ENCODE data around the gene SLC35F4.
"Not testable (repeated sequence)": the region's sequence is repeated elsewhere in the genome, so short reads cannot be mapped to it uniquely, and the experiment has no call there.

Gene SLC35F4

DNA sequence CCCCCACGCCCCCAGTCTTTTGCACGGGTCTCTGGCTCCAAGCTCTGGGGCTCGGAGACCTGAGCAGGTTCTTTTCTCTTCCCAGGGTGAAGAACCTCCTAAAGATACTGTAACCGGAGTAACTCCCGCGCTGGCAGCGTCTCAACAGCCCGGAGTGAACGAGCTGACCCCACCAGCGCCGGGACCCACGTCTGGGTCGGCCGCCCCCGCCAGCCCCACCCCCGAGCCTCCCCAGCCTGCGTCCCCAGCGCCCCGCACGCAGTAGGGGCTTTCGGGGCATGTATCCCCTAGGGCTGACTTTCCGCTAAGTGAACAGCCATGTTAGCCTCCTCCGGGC is 858 bp downstream of the SLC35F4 start:
- peaks cover 21% of the 10 kb centered on the region for H3K27me3 Mint-ChIP-seq
- H3K27ac Mint-ChIP-seq: no peak overlapping the region
- DNase-seq (no peak), ATAC-seq (no peak)
- no peak overlapping the region for H3K4me3 Mint-ChIP-seq
- H3K4me1 Mint-ChIP-seq: no peaks in the 10 kb centered on the region
- no peaks in the 10 kb centered on the region for H3K9me3 Mint-ChIP-seq

- Mint-ChIP-seq H3K4me1 (no peaks in the 10 kb centered on the region), H3K27ac (no peak overlapping the region), H3K9me3 (no peaks in the 10 kb centered on the region), H3K27me3 (peaks cover 17% of the 10 kb centered on the region), H3K4me3 (no peak overlapping the region)
- ATAC-seq: no peak
- no peak for DNase-seq
These were observed 1.2 kb downstream of the SLC35F4 start for GRCh38 chr14:57864659-57865058.

DNA sequence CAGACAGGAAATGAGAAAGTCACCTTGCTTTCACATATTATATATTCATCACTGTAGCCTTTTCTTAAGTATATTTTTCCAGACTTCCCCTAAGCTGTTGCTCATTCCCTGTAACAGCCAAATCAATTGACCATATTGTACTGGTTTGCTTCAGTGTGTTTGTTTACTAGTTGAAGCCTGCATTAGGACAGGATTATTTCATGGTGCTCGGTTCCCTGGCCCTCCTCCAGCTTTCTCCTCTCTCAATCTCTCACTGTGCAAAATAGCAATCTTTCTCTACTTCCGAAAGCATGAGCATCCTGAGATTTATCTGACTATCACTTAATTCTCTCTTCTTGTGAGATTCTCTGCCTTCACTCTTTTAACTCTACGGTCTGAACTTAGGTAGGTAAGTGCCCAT is 2.4 kb downstream of the SLC35F4 start:
- Mint-ChIP-seq H3K4me1 (no peaks in the 10 kb centered on the region), H3K4me3 (no peak overlapping the region), H3K27ac (no peak overlapping the region), H3K9me3 (no peaks in the 10 kb centered on the region), H3K27me3 (peaks cover 16% of the 10 kb centered on the region)
- DNase-seq (no peak), ATAC-seq (no peak)

DNA sequence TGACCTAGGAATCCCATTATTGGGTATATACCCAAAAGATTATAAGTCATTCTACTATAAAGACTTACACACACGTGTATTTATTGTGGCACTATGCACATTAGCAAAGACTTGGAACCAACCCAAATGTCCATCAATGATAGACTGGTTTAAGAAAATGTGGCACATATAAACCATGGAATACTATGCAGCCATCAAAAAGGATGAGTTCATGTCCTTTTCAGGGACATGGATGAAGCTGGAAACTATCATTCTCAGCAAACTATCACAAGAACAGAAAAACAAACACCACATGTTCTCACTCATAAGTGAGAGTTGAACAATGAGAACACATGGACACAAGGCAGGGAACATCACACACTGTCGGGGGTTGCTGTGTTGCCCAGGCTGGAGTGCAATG is 10.2 kb downstream of the SLC35F4 start:
- H3K4me1 Mint-ChIP-seq, DNase-seq, ATAC-seq, H3K9me3 Mint-ChIP-seq, H3K4me3 Mint-ChIP-seq, H3K27ac Mint-ChIP-seq, H3K27me3 Mint-ChIP-seq: not testable (repeated sequence)

DNA sequence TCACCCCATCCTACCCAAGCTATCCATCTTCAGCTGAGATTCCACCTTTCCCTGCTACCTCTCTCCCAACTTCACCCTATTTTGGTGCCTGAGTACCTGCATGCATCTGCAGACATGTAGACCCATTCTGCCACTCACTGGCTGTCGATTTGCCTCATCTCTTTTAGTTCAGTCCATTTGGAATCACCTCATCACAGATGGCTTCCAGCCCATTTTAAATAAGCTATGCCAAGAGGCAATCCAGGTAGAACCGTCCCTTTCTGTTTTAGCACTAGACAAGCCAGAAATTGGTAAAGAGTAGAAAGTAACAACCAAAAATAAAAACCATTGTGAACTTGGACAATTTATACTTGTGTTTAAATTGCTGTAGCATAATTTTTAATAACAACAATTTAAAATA is 11.3 kb downstream of the SLC35F4 start:
- no peaks in the 10 kb centered on the region for H3K27me3 Mint-ChIP-seq
- ATAC-seq (no peak), DNase-seq (no peak)
- no peaks in the 10 kb centered on the region for H3K4me1 Mint-ChIP-seq
- H3K9me3 Mint-ChIP-seq: peaks cover 0 to 4% of the 10 kb centered on the region in 2 donors
- H3K27ac Mint-ChIP-seq: no peak overlapping the region
- no peak overlapping the region for H3K4me3 Mint-ChIP-seq

- ATAC-seq: no peak
- Mint-ChIP-seq H3K4me3 (no peak overlapping the region), H3K27ac (no peak overlapping the region), H3K4me1 (no peaks in the 10 kb centered on the region), H3K27me3 (no peaks in the 10 kb centered on the region), H3K9me3 (peaks cover 0 to 4% of the 10 kb centered on the region in 2 donors)
- no peak for DNase-seq
These were observed 14.5 kb downstream of the SLC35F4 start for GRCh38 chr14:57851354-57851753.

GRCh38 chr14:57848786-57849185 is 17.1 kb downstream of the SLC35F4 start:
- ATAC-seq: no peak
- H3K27me3 Mint-ChIP-seq: peaks cover 7% of the 10 kb centered on the region
- DNase-seq: no peak
- no peak overlapping the region for H3K4me3 Mint-ChIP-seq
- H3K27ac Mint-ChIP-seq: no peak overlapping the region
- no peaks in the 10 kb centered on the region for H3K4me1 Mint-ChIP-seq
- H3K9me3 Mint-ChIP-seq: no peaks in the 10 kb centered on the region

- no peaks in the 10 kb centered on the region for H3K9me3 Mint-ChIP-seq
- H3K4me1 Mint-ChIP-seq: no peaks in the 10 kb centered on the region
- ATAC-seq (no peak), DNase-seq (no peak)
- no peak overlapping the region for H3K4me3 Mint-ChIP-seq
- H3K27ac Mint-ChIP-seq: no peak overlapping the region
- peaks cover 7% of the 10 kb centered on the region for H3K27me3 Mint-ChIP-seq
These were observed 17.5 kb downstream of the SLC35F4 start for GRCh38 chr14:57848353-57848752.

GRCh38 chr14:57847706-57848105 is 18.2 kb downstream of the SLC35F4 start:
- ATAC-seq: no peak
- Mint-ChIP-seq H3K27me3 (peaks cover 7% of the 10 kb centered on the region), H3K4me1 (no peaks in the 10 kb centered on the region), H3K9me3 (no peaks in the 10 kb centered on the region), H3K27ac (no peak overlapping the region), H3K4me3 (no peak overlapping the region)
- no peak for DNase-seq

DNA sequence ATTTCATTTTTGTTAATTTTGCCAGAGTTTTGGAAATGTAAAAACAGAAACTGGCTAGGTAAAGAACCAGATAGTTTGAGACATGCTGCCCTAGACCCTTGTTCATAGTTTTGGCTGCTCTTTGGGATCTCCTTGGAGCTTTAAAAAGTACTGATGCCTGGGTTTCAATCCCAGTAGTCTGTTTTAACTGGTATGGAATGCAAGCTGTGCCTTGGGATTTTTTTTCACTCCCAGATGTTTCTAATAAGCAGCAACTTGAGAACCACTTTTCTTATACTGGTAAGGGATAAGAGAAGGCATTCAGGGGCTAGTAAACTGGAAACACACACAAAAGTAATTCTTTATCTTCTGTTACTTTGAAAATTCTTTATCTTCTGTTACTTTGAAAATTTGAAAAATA is 18.8 kb downstream of the SLC35F4 start:
- H3K27me3 Mint-ChIP-seq: peaks cover 7% of the 10 kb centered on the region
- H3K27ac Mint-ChIP-seq: no peak overlapping the region
- DNase-seq (no peak), ATAC-seq (no peak)
- no peaks in the 10 kb centered on the region for H3K9me3 Mint-ChIP-seq
- no peaks in the 10 kb centered on the region for H3K4me1 Mint-ChIP-seq
- no peak overlapping the region for H3K4me3 Mint-ChIP-seq

DNA sequence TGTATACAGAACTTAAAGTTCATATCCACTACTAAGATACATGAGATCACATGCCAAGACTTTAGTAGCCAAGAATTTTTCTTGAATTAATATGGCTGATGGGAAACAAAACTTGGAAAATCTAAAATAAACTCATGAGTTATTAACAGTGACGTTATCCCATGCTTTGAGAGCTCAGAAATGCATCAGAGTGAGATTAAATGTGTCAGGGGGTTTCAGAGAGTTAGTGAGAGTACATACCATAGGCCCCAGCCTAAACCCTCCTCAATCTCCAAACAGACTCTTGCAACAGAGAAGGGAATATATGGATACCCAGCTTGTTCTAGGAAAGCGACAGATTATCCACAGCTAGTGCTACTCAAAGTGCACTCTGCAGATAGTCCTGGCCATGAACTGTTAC is 19.3 kb downstream of the SLC35F4 start:
- DNase-seq: no peak
- H3K27ac Mint-ChIP-seq: no peak overlapping the region
- peaks cover 7% of the 10 kb centered on the region for H3K27me3 Mint-ChIP-seq
- ATAC-seq: no peak
- no peaks in the 10 kb centered on the region for H3K4me1 Mint-ChIP-seq
- H3K9me3 Mint-ChIP-seq: no peaks in the 10 kb centered on the region
- no peak overlapping the region for H3K4me3 Mint-ChIP-seq

GRCh38 chr14:57845802-57846531 is 19.9 kb downstream of the SLC35F4 start:
- Mint-ChIP-seq H3K9me3 (no peaks in the 10 kb centered on the region), H3K27me3 (peaks cover 7% of the 10 kb centered on the region), H3K4me3 (no peak overlapping the region), H3K27ac (no peak overlapping the region), H3K4me1 (no peaks in the 10 kb centered on the region)
- no peak for ATAC-seq
- no peak for DNase-seq

DNA sequence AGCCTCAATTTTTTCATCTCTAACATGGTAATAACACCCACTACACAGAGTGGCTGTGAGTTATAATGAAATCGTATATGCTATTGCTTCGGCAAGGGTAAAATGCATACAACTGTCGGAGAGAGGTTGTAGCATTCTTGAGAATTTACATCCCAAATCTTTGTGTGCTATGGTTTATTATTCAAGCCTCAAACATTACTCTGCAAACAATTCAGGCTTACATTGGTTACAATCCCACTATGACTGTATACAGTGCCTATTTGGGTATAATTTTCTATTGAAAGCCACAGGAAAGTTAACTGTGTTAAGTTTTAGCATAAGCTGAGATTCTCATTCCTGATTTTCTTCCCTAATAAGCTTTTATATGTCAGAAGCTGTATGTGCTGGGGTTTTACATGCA is 20.6 kb downstream of the SLC35F4 start:
- H3K4me3 Mint-ChIP-seq: no peak overlapping the region

DNA sequence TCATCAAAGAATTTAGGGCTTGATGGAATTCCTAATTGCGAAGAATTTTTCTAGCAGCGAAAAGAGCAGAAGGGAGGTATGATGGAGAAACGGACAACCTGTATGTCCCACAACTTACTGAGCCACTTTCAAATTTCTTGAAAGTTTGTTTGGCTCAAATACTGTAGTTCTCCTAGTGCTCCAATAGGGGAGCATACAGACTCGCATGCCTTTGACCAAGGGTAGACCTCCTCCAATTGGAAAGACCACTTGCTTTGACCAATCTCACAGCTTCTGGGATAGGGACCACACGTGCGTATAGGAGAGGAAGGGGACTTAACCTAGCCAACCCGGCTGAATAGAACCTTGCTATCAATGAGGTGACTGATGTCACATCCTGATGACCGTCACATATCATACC is 28.6 kb downstream of the SLC35F4 start:
- ATAC-seq (no peak), DNase-seq (no peak)
- no peak overlapping the region for H3K4me3 Mint-ChIP-seq
- H3K9me3 Mint-ChIP-seq: peaks cover 0 to 10% of the 10 kb centered on the region in 2 donors
- no peaks in the 10 kb centered on the region for H3K4me1 Mint-ChIP-seq
- no peak overlapping the region for H3K27ac Mint-ChIP-seq
- H3K27me3 Mint-ChIP-seq: peaks cover 7% of the 10 kb centered on the region

More for the DNA sequence above, 20.6 kb downstream of the SLC35F4 start:
- H3K27me3 Mint-ChIP-seq: peaks cover 7% of the 10 kb centered on the region
- no peak for DNase-seq
- no peaks in the 10 kb centered on the region for H3K4me1 Mint-ChIP-seq
- H3K27ac Mint-ChIP-seq: no peak overlapping the region
- no peak for ATAC-seq
- no peaks in the 10 kb centered on the region for H3K9me3 Mint-ChIP-seq

GRCh38 chr14:57835766-57836165 is 30.1 kb downstream of the SLC35F4 start:
- H3K27ac Mint-ChIP-seq: no peak overlapping the region
- DNase-seq (no peak), ATAC-seq (no peak)
- no peak overlapping the region for H3K4me3 Mint-ChIP-seq
- peaks cover 7% of the 10 kb centered on the region for H3K27me3 Mint-ChIP-seq
- no peaks in the 10 kb centered on the region for H3K4me1 Mint-ChIP-seq
- peaks cover 0 to 10% of the 10 kb centered on the region in 2 donors for H3K9me3 Mint-ChIP-seq

DNA sequence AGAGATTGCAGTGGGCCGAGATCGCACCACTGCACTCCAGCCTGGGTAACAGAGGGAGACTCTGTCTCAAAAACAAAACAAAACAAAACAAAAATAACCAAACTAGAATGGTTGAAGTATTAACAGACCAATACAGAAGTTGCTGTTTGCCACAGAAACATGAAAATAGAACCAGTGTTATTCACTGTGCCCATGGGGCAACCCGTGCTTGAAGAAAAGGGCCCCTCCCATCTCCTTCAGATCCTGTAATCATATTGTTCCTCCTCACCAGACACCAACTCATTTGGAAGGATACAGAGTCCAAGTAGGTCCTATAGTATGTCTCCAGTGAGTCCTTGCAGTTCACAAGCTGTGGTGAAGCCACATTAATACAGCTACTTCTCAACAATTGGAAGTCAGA is 30.9 kb downstream of the SLC35F4 start:
- no peaks in the 10 kb centered on the region for H3K4me1 Mint-ChIP-seq
- no peak for DNase-seq
- H3K27me3 Mint-ChIP-seq: peaks cover 7% of the 10 kb centered on the region
- ATAC-seq: no peak
- H3K27ac Mint-ChIP-seq: no peak overlapping the region
- peaks cover 0 to 10% of the 10 kb centered on the region in 2 donors for H3K9me3 Mint-ChIP-seq
- no peak overlapping the region for H3K4me3 Mint-ChIP-seq

DNA sequence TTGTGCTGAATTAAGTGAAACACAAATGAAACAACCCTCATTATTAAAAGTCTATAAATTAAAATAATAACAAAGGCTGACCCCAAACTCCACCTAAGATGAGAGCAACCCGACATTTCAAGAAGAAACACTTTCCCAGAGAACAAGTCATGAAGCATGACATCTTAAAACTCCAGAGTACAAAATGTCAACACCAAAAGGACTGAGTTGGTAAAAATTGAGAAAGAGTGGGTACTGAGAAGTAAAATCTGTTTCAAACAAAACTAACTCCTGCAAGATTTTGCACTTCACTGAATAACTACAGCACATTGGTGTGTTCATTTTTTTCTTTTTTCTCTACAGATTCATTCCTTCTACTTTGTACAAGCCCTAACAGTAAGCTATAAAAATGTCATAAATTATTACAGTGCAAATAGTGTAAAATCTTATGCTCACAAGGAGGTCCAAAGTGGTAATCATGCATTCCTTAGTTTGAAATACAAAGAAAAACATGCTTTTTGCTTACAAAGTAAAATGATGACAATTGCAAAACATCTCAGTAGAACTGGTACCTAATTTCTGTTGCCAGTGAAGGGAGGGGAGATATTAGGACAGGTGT is 31.8 kb downstream of the SLC35F4 start:
- Mint-ChIP-seq H3K27ac (no peak overlapping the region), H3K9me3 (peaks cover 0 to 10% of the 10 kb centered on the region in 2 donors), H3K4me3 (no peak overlapping the region), H3K27me3 (peaks cover 2% of the 10 kb centered on the region), H3K4me1 (no peaks in the 10 kb centered on the region)
- no peak for ATAC-seq
- DNase-seq: no peak

All from stimulated activated naive CD8-positive, alpha-beta T cell treated with anti-CD3 and anti-CD28 coated beads, Interleukin-15, amount 100 ng/mL, for 72 hours (primary cell).